Lung (tissue), 12 donors: ENCODE data around the gene CHRND. TPM values are rescaled to one million over a fixed set of nuclear protein-coding genes. Genes with fewer than 3 reads are reported as not detected.

Experiments used
- ATAC-seq: fragments of 200-7000 bp; cut with Tn5 transposase; one replicate; pipeline ENCODE4 v1.9.1; 2020; ENCODE audit warnings: moderate number of reproducible peaks; ENCODE audit not compliant: insufficient read depth, low FRiP score
- DNase-seq, 3 donors: peaks; one replicate each; pipeline ENCODE4 v3.0.0-alpha.2; 2013 to 2017
- H3K27ac ChIP-seq, 2 donors: one replicate each; pipeline ENCODE4 v1.5.1; 2013; ENCODE audit warnings: mild to moderate bottlenecking in 2 of 2, moderate library complexity in 2 of 2, control low read depth in 1 of 2, inconsistent platforms in 1 of 2, low read depth in 1 of 2, low read length in 1 of 2
- H3K27me3 ChIP-seq, 3 donors: one replicate each; pipeline ENCODE4 v1.5.1; 2013; ENCODE audit warnings: low read length in 2 of 3; ENCODE audit not compliant: control insufficient read depth in 3 of 3, insufficient read depth in 3 of 3
- H3K36me3 ChIP-seq, 4 donors: one replicate each; pipeline ENCODE4 v1.5.1; 2013; ENCODE audit warnings: low read length in 4 of 4, mild to moderate bottlenecking in 1 of 4, moderate library complexity in 1 of 4; ENCODE audit not compliant: control insufficient read depth in 4 of 4, insufficient read depth in 4 of 4
- H3K4me1 ChIP-seq, 5 donors: one replicate each; pipeline ENCODE4 v1.5.1; 2013; ENCODE audit warnings: low read length in 5 of 5, mild to moderate bottlenecking in 2 of 5, moderate library complexity in 1 of 5; ENCODE audit not compliant: control insufficient read depth in 5 of 5, insufficient read depth in 5 of 5
- H3K4me3 ChIP-seq: one replicate; pipeline ENCODE4 v1.5.1; 2013; ENCODE audit warnings: mild to moderate bottlenecking, control low read depth, moderate library complexity
- H3K9ac ChIP-seq, 2 donors: one replicate each; pipeline ENCODE4 v1.5.1; 2013; ENCODE audit warnings: low read length in 2 of 2, control low read depth in 1 of 2; ENCODE audit not compliant: insufficient read depth in 1 of 2
- H3K9me3 ChIP-seq, 4 donors: one replicate each; pipeline ENCODE4 v1.5.1; 2013; ENCODE audit warnings: low read length in 3 of 4, mild to moderate bottlenecking in 1 of 4, moderate library complexity in 1 of 4; ENCODE audit not compliant: control insufficient read depth in 4 of 4, insufficient read depth in 3 of 4
- CTCF ChIP-seq: IDR thresholded peaks from 2 replicates; pipeline ENCODE4 v1.5.1; 2012; ENCODE audit warnings: mild to moderate bottlenecking; ENCODE audit errors: control extremely low read depth, extremely low read depth
- WGBS, 2 donors: extraction: QIAGEN DNeasy Blood & Tissue Kit; methylation state at CpG; one replicate each; pipeline ENCODE4 v1.1.7; 2013; 5-methylcytosine and 5-hydroxymethylcytosine counted together
- polyA plus RNA-seq, 2 donors: library from polyadenylated mRNA; stranded (reverse); fragments of 200-250 nt; gene quantifications; one replicate each; pipeline ENCODE4 v1.2.1, GENCODE V29; 2013
- total RNA-seq, 2 donors: library from RNA; depleted of rRNA in 1 of 2; stranded (reverse); fragments of >200 nt in 1 of 2; gene quantifications; one replicate each; pipeline ENCODE4 v1.2.1, GENCODE V29; 2014 to 2021
- donor health status: control.
- donor health status: control.
- donor health status: Bipolar disorder and iron deficiency.
- donor health status: healthy.
- donor health status: DM: yes; HTN: yes; CAD: no.

CHRND gene
- total and polyA plus RNA-seq, 4 donors = not detected

DNA sequence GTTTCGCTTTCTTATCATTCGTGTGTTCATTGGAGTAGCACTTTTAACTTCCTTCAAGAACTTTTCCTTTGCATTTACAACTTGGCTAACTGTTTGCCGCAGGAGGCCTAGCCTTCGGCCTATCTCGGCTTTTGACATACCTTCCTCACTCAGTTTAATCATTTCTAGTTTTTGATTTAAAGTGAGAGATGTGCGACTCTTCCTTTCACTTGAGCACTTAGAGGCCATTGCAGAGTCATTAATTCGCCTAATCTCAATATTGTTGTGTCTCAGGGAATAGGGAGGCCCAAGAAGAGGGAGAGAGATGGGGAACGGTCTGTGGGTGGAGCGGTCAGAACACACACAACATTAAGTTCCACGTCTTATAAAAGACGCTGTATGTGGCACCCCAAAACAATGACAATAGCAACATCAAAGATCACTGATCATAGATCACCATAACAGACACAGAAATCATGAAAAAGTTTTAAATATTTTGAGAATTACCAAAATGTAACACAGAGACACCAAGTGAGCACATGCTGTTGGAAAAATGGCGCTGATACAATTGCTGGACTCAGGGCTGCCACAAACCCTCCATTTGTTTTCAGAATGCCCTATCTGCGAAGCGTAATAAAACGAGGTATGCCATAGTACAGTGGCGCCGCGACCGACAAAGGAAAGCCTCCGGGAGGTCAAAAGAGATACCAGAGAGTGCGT is 23.8 kb downstream of the CHRND start:
- Histone ChIP-seq H3K9me3 (peaks cover 0 to 13% (median 1%) of the 10 kb centered on the region in 4 donors), H3K27me3 (no peaks in the 10 kb centered on the region), H3K4me3 (peak overlapping the region; percentile 82), H3K4me1 (peaks cover 6 to 16% (median 10%) of the 10 kb centered on the region in 5 donors), H3K9ac (peak overlapping the region; percentile 75 to 82), H3K36me3 (peaks cover 0 to 23% (median 11%) of the 10 kb centered on the region in 4 donors), H3K27ac (peak overlapping the region; percentile 94 to 97)
- DNase-seq = no peak
- WGBS, 2 donors = 29 to 36% methylated on average over 21 of the region's 21 CpGs
- TF ChIP-seq CTCF = no peak
- ATAC-seq = no peak

- 0 to 1% methylated on average over 67 to 81 of the region's 81 CpGs for WGBS, 2 donors
- H3K9ac ChIP-seq = peak within 1 kb of the TSS; percentile 80 to 97
- peaks cover 6 to 16% (median 10%) of the 10 kb centered on the region in 5 donors for H3K4me1 ChIP-seq
- H3K27me3 ChIP-seq = no peaks in the 10 kb centered on the region
- ATAC-seq = peak; percentile 94
- peak within 1 kb of the TSS; percentile 96 to 97 for H3K27ac ChIP-seq
- peaks cover 0 to 23% (median 11%) of the 10 kb centered on the region in 4 donors for H3K36me3 ChIP-seq
- H3K4me3 ChIP-seq = peak within 1 kb of the TSS; percentile 82
- peak; percentile 96 to 98 (median 96) for DNase-seq
- TF ChIP-seq CTCF = peak; percentile 6
- H3K9me3 ChIP-seq = peaks cover 0 to 13% (median 1%) of the 10 kb centered on the region in 4 donors
Measured at GRCh38 chr2:232550354-232551249, 24.6 kb downstream of the CHRND start, which contains the start of the genes EIF4E2 and TIGD1. TSS of gene EIF4E2 (plus strand) at chr2:232550689. CDS start at chr2:232550725, 36 bp downstream. TSS of gene TIGD1 (minus strand) at chr2:232550557. CDS start at chr2:232549882, 675 bp downstream.

GRCh38 chr2:232551250-232551638 is 25.3 kb downstream of the CHRND start:
- H3K36me3 ChIP-seq = peaks cover 0 to 23% (median 10%) of the 10 kb centered on the region in 4 donors
- peaks cover 6 to 16% (median 10%) of the 10 kb centered on the region in 5 donors for H3K4me1 ChIP-seq
- H3K9me3 ChIP-seq = peaks cover 0 to 13% (median 1%) of the 10 kb centered on the region in 4 donors
- ATAC-seq (no peak), DNase-seq (no peak)
- 6% methylated on average over 7 of the region's 7 CpGs for WGBS, 2 donors
- H3K27ac ChIP-seq = peak overlapping the region in 1 of 2 donors; percentile 97
- peak overlapping the region; percentile 80 to 97 for H3K9ac ChIP-seq
- H3K4me3 ChIP-seq = peak overlapping the region; percentile 82
- no peaks in the 10 kb centered on the region for H3K27me3 ChIP-seq
- TF ChIP-seq CTCF = no peak
